Heart right ventricle (tissue), 16 donors: ENCODE measurements around the gene TRAK1. TPM values are rescaled to one million over a fixed set of nuclear protein-coding genes. Genes with fewer than 3 reads are reported as not detected.

ENCODE experiments used
- ATAC-seq, 8 donors: fragments of 200-7000 bp; cut with Tn5 transposase; one replicate each; pipeline ENCODE4 v1.9.1; 2020; ENCODE audit warnings: mild to moderate bottlenecking in 8 of 8, moderate library complexity in 8 of 8, moderate number of reproducible peaks in 1 of 8
- DNase-seq, 2 donors: peaks; one replicate each; pipeline ENCODE4 v3.0.0-alpha.2; 2020
- H3K27ac ChIP-seq, 10 donors: fragments of 200-600 bp; sonication (generic) in 2 of 10; one replicate each; pipeline versions ENCODE4 v1.5.0 to v1.8.0; 2020 to 2022; ENCODE audit warnings: mild to moderate bottlenecking in 3 of 10
- H3K27me3 ChIP-seq, 7 donors: fragments of 200-600 bp; one replicate each; pipeline ENCODE4 v1.8.0; 2021 to 2022; ENCODE audit warnings: mild to moderate bottlenecking in 2 of 7
- H3K36me3 ChIP-seq, 9 donors: fragments of 200-600 bp; sonication (generic) in 1 of 9; one replicate each; pipeline versions ENCODE4 v1.5.0 to v1.8.0; 2020 to 2022; ENCODE audit warnings: mild to moderate bottlenecking in 2 of 9
- H3K4me1 ChIP-seq, 9 donors: fragments of 200-600 bp; sonication (generic) in 1 of 9; one replicate each; pipeline versions ENCODE4 v1.5.0 to v1.8.0; 2020 to 2022; ENCODE audit warnings: mild to moderate bottlenecking in 4 of 9
- H3K4me3 ChIP-seq, 10 donors: fragments of 200-600 bp; sonication (generic) in 2 of 10; one replicate each; pipeline versions ENCODE4 v1.5.0 to v1.8.0; 2020 to 2022; ENCODE audit warnings: mild to moderate bottlenecking in 7 of 10, moderate library complexity in 2 of 10
- H3K9me3 ChIP-seq, 11 donors: fragments of 200-600 bp in 10 of 11; sonication (generic) in 2 of 11; one replicate each; pipeline versions ENCODE4 v1.5.0 to v1.8.0; 2013 to 2022; ENCODE audit warnings: mild to moderate bottlenecking in 2 of 11, control low read depth in 1 of 11, moderate library complexity in 1 of 11
- CTCF ChIP-seq, 9 donors: fragments of 200-600 bp; sonication (generic) in 2 of 9; IDR thresholded peaks; one replicate each; pipeline versions ENCODE4 v1.5.0 to v1.8.0; 2021 to 2022; ENCODE audit warnings: antibody characterized with exemption in 9 of 9, mild to moderate bottlenecking in 5 of 9, moderate library complexity in 1 of 9
- WGBS, 2 donors: extraction: QIAGEN DNeasy Blood & Tissue Kit; methylation state at CpG; one replicate each; pipeline ENCODE4 v1.1.7; 2013; ENCODE audit warnings: inconsistent platforms in 1 of 2; 5-methylcytosine and 5-hydroxymethylcytosine counted together
- intact Hi-C, 10 donors: fragments of 100-400 bp; cut with DNase I; formaldehyde crosslinking; loops; one replicate each; pipeline versions ENCODE4 v1.11.1 to v1.14.2; 2022
- polyA plus RNA-seq, 2 donors: library from polyadenylated mRNA; stranded (reverse); fragments of 200-250 nt; gene quantifications; one replicate each; pipeline ENCODE4 v1.2.3, GENCODE V29; 2013
- total RNA-seq, 10 donors: library from RNA; stranded (reverse); fragmentation: NEBNext Ultra II Directional in 3 of 10; extraction: Animal tissue kit (Norgen Biotek cat#: 25700) in 3 of 10; gene quantifications; one replicate each; pipeline versions ENCODE4 v1.2.1 to v1.2.4, GENCODE V29; 2021 to 2023
- donor health status: Arrhythmogenic right ventricular cardiomyopathy.
- donor health status: ischemic (EF 13 %, LVEDD 7.1; RV severe dilation, severe dysfunction).
- donor health status: healthy with polysubstance abuse.
- donor health status: DM: no; HTN: yes; CAD: no.
- donor health status: DM: no; HTN: no; CAD: no.
- donor health status: ischemic (EF 25% LVEDD 6.9; RV normal size, moderate dysfunction).
- donor health status: ischemic (EF 25% LVEDD 5.7; RV mildly dilated, moderate dysfunction).
- donor health status: healthy.
- donor health status: DM: yes; HTN: yes; CAD: no.
- donor health status: Ischemic cardiomyopathy.
- donor health status: ischemic (EF 35%, LVEDD 5.7; RV mildly dilated, moderate dysfunction).
- donor health status: nonischemic (EF 11% LVEDD 7.7; RV severe dilation, severe dysfunction).
- donor health status: DM: yes; HTN: yes; CAD: no.
- donor health status: PGD.
- donor health status: ischemic (EF 29% LVEDD 5.4; RV normal size, mild dysfunction).
- donor health status: nonischemic (EF 23%, LVEDD 6.1; RV moderate dilation, normal function).

TRAK1 gene
- total and polyA plus RNA-seq, 12 donors: 35.5 to 423 (median 303) TPM

GRCh38 chr3:42188376-42188775 is 97.2 kb downstream of the TRAK1 start:
- peaks cover 0 to 76% (median 3%) of the 10 kb centered on the region in 9 donors for H3K36me3 ChIP-seq
- ATAC-seq: peak in 6 of 8 donors; percentile 30 to 56 (median 40)
- peaks cover 0 to 88% (median 55%) of the 10 kb centered on the region in 9 donors for H3K4me1 ChIP-seq
- no peak for DNase-seq
- intact Hi-C loops: loop anchor here in 5 of 10 donors (5.0 to 10.0 kb wide), 5 partner anchors 36 to 294 kb away; no protein-coding TSS in a partner anchor
- peak overlapping the region in 7 of 10 donors; percentile 22 to 68 (median 50) for H3K27ac ChIP-seq
- 50 to 74% methylated on average over 1 of the region's 1 CpG for WGBS, 2 donors
- H3K27me3 ChIP-seq: no peaks in the 10 kb centered on the region
- H3K4me3 ChIP-seq: no peak overlapping the region
- no peak for TF ChIP-seq CTCF (IDR thresholded peaks at IDR 0.05)
- no peaks in the 10 kb centered on the region for H3K9me3 ChIP-seq

- intact Hi-C loops: loop anchor here in 5 of 10 donors (5.0 to 10.0 kb wide), 5 partner anchors 37 to 294 kb away; no protein-coding TSS in a partner anchor
- 48 to 49% methylated on average over 6 of the region's 6 CpGs for WGBS, 2 donors
- TF ChIP-seq CTCF (IDR thresholded peaks at IDR 0.05): no peak
- peaks cover 0 to 81% (median 49%) of the 10 kb centered on the region in 9 donors for H3K4me1 ChIP-seq
- H3K9me3 ChIP-seq: no peaks in the 10 kb centered on the region
- no peaks in the 10 kb centered on the region for H3K27me3 ChIP-seq
- ATAC-seq (peak; percentile 50 to 88 (median 71)), DNase-seq (peak; percentile 41 to 49)
- peaks cover 0 to 82% (median 9%) of the 10 kb centered on the region in 9 donors for H3K36me3 ChIP-seq
- H3K4me3 ChIP-seq: no peak overlapping the region
- peak overlapping the region in 7 of 10 donors; percentile 22 to 68 (median 50) for H3K27ac ChIP-seq
These were observed 97.9 kb downstream of the TRAK1 start for GRCh38 chr3:42189001-42189460.

GRCh38 chr3:42189736-42190135 is 98.6 kb downstream of the TRAK1 start:
- TF ChIP-seq CTCF (IDR thresholded peaks at IDR 0.05): no peak
- H3K27ac ChIP-seq: peak overlapping the region in 6 of 10 donors; percentile 4 to 68 (median 51)
- 60 to 64% methylated on average over 6 of the region's 6 CpGs for WGBS, 2 donors
- intact Hi-C loops: loop anchor here (2.0 to 10.0 kb wide), 10 partner anchors 37 to 297 kb away; no protein-coding TSS in a partner anchor
- peaks cover 0 to 74% (median 42%) of the 10 kb centered on the region in 9 donors for H3K4me1 ChIP-seq
- H3K4me3 ChIP-seq: no peak overlapping the region
- no peaks in the 10 kb centered on the region for H3K9me3 ChIP-seq
- H3K27me3 ChIP-seq: no peaks in the 10 kb centered on the region
- DNase-seq (no peak), ATAC-seq (no peak)
- H3K36me3 ChIP-seq: peaks cover 0 to 87% (median 16%) of the 10 kb centered on the region in 9 donors

GRCh38 chr3:42190701-42191442 is 99.7 kb downstream of the TRAK1 start:
- H3K27ac ChIP-seq: peak overlapping the region in 2 of 10 donors; percentile 5 to 67
- peaks cover 4 to 91% (median 27%) of the 10 kb centered on the region in 9 donors for H3K36me3 ChIP-seq
- H3K4me1 ChIP-seq: peaks cover 0 to 71% (median 44%) of the 10 kb centered on the region in 9 donors
- no peaks in the 10 kb centered on the region for H3K9me3 ChIP-seq
- DNase-seq (peak in 1 of 2 donors; percentile 72), ATAC-seq (peak; percentile 34 to 69 (median 57))
- TF ChIP-seq CTCF (IDR thresholded peaks at IDR 0.05): peak; percentile 79 to 90 (median 82)
- intact Hi-C loops: loop anchor here (1.0 to 10.0 kb wide), 8 partner anchors 73 to 299 kb away; no protein-coding TSS in a partner anchor
- 42 to 45% methylated on average over 11 of the region's 11 CpGs for WGBS, 2 donors
- no peak overlapping the region for H3K4me3 ChIP-seq
- no peaks in the 10 kb centered on the region for H3K27me3 ChIP-seq
